Aorta (tissue), 5 donors: ENCODE data around the gene SYNPO. TPM values are rescaled to one million over a fixed set of nuclear protein-coding genes. Genes with fewer than 3 reads are reported as not detected.

Experiments used
- ATAC-seq: fragments of 200-7000 bp; cut with Tn5 transposase; one replicate; pipeline ENCODE4 v1.9.1; 2022; ENCODE audit warnings: moderate library complexity; ENCODE audit not compliant: low FRiP score
- DNase-seq, 2 donors: peaks; one replicate each; pipeline ENCODE4 v3.0.0-alpha.2; 2020
- H3K27ac ChIP-seq, 2 donors: one replicate each; pipeline ENCODE4 v1.5.1; 2013; ENCODE audit warnings: low read length in 2 of 2, mild to moderate bottlenecking in 2 of 2, moderate library complexity in 2 of 2, control low read depth in 1 of 2, inconsistent platforms in 1 of 2, low read depth in 1 of 2
- H3K27me3 ChIP-seq, 2 donors: one replicate each; pipeline ENCODE4 v1.6.1; 2013; ENCODE audit warnings: control low read depth in 1 of 2, low read length in 1 of 2, mild to moderate bottlenecking in 1 of 2, moderate library complexity in 1 of 2; ENCODE audit not compliant: insufficient read depth in 2 of 2, control insufficient read depth in 1 of 2
- H3K36me3 ChIP-seq, 2 donors: one replicate each; pipeline ENCODE4 v1.6.1; 2013; ENCODE audit warnings: control low read depth in 1 of 2, low read length in 1 of 2, mild to moderate bottlenecking in 1 of 2; ENCODE audit not compliant: insufficient read depth in 2 of 2, control insufficient read depth in 1 of 2
- H3K4me1 ChIP-seq, 2 donors: one replicate each; pipeline ENCODE4 v1.6.1; 2013; ENCODE audit warnings: low read length in 2 of 2, control low read depth in 1 of 2, mild to moderate bottlenecking in 1 of 2, moderate library complexity in 1 of 2; ENCODE audit not compliant: insufficient read depth in 2 of 2, control insufficient read depth in 1 of 2
- H3K4me3 ChIP-seq, 2 donors: one replicate each; pipeline ENCODE4 v1.5.1; 2013; ENCODE audit warnings: low read length in 2 of 2, control low read depth in 1 of 2, mild to moderate bottlenecking in 1 of 2
- H3K9me3 ChIP-seq: one replicate; pipeline ENCODE4 v1.6.1; 2013; ENCODE audit warnings: mild to moderate bottlenecking, low read length; ENCODE audit not compliant: control insufficient read depth
- WGBS, 2 donors: extraction: QIAGEN DNeasy Blood & Tissue Kit; methylation state at CpG; one replicate each; pipeline ENCODE4 v1.1.7; 2013; 5-methylcytosine and 5-hydroxymethylcytosine counted together
- intact Hi-C, 2 donors: fragments of 100-400 bp; cut with DNase I; formaldehyde crosslinking; loops; one replicate each; pipeline versions ENCODE4 v1.14.2 to v1.15.0; 2022
- polyA plus RNA-seq, 2 donors: library from polyadenylated mRNA; stranded (reverse); fragments of 200-250 nt; gene quantifications; one replicate each; pipeline ENCODE4 v1.2.3, GENCODE V29; 2013
- total RNA-seq, 2 donors: library from RNA; stranded (reverse); fragmentation: NEBNext Ultra II Directional; extraction: Animal tissue kit (Norgen Biotek cat#: 25700); gene quantifications; one replicate each; pipeline ENCODE4 v1.2.1, GENCODE V29; 2021
- donor health status: healthy with polysubstance abuse.
- donor health status: Bipolar disorder and iron deficiency.
- donor health status: DM: no; HTN: no; CAD: no.
- donor health status: DM: no; HTN: no; CAD: no.
- donor health status: DM: yes; HTN: yes; CAD: no.

Gene SYNPO
- total and polyA plus RNA-seq, 4 donors: 228 to 486 (median 403) TPM

DNA sequence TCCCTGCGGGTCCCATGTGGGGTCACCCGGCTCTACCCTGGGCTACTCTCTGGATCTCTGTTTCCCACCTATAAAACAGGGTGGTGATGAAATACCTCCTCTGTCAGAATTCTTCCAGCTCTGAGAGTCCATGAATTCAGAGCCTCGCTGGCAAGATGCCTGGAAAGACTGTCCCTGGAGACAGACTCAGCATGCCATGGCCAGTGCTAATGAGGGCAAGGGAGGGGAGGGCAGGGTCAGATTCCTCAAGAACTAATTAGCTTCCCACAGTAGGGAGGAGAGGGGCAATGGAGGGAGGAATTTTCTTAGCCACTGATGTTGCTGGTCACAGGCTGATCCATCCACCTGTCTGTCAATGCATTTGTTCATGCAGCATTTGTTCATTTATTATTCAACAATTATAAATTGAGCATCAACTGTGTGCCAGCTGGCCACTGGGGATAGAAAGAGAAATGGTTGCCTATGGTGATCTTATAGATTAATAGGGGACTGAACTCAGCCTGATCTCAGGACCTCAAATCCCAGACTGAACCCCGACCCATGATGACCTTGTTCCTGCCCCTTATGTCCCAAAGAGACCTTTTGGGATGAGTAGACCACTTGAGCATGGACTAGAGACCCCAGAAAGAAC is 4.7 kb downstream of the SYNPO start:
- peaks cover 4 to 6% of the 10 kb centered on the region in 2 donors for H3K4me1 ChIP-seq
- 27 to 28% methylated on average over 4 of the region's 4 CpGs for WGBS, 2 donors
- H3K36me3 ChIP-seq: peaks cover 0 to 7% of the 10 kb centered on the region in 2 donors
- H3K9me3 ChIP-seq: no peaks in the 10 kb centered on the region
- ATAC-seq: no peak
- DNase-seq: peak; percentile 84 to 95
- peak overlapping the region in 1 of 2 donors; percentile 70 for H3K27ac ChIP-seq
- H3K4me3 ChIP-seq: no peak overlapping the region
- intact Hi-C loops: no loop called here
- H3K27me3 ChIP-seq: no peaks in the 10 kb centered on the region

DNA sequence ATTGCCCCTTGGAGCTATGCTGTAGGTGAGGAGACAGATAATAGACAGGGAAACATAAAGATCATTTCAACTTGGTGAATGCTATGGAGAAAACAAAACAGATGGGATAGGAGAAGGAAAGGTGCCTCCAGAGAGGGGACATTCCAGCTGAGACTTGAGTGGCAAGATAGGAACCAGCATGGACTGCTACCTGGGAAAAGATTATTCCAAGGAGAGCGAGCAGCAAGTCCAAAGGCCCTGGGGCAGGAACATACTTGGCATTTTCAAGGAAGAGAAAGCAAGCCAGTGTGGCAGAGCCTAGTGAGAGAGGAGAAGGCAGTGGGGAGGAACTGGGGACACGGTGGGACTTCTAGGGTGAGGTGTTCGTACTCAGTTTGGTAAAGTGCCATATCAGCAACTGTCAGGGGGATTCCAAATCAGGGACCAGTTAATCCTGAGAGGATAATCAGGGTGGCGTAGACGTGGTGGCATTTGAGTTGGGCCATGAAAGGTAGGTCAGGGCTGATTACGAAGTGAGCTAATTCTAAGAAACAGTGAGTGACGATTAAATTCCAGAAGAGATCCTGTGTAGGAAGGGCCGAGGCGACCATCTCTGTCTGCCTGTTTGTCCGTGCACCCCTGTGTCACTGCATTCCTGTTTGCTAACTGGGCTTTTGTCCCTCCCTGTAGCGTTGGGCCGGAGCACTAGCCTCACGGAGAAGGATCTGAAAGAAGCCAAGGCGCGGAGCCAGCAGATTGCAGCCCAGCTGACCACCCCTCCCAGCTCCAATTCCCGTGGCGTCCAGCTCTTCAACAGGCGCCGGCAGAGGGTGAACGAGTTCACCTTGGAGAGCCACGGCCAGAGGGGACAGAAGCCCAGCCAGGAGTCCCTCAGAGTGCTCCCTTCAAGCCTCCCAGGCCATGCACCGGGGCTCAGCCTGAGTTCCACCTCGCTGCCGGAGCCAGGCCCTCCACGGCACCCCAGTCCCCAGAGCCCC is 7.1 kb downstream of the SYNPO start:
- Histone ChIP-seq H3K4me1 (peaks cover 0 to 4% of the 10 kb centered on the region in 2 donors), H3K27ac (peak overlapping the region in 1 of 2 donors; percentile 93), H3K9me3 (no peaks in the 10 kb centered on the region), H3K36me3 (peaks cover 0 to 7% of the 10 kb centered on the region in 2 donors), H3K27me3 (no peaks in the 10 kb centered on the region), H3K4me3 (no peak overlapping the region)
- intact Hi-C loops: no loop called here
- ATAC-seq: peak; percentile 55
- peak; percentile 85 to 92 for DNase-seq
- 11% methylated on average over 25 of the region's 25 CpGs for WGBS, 2 donors

DNA sequence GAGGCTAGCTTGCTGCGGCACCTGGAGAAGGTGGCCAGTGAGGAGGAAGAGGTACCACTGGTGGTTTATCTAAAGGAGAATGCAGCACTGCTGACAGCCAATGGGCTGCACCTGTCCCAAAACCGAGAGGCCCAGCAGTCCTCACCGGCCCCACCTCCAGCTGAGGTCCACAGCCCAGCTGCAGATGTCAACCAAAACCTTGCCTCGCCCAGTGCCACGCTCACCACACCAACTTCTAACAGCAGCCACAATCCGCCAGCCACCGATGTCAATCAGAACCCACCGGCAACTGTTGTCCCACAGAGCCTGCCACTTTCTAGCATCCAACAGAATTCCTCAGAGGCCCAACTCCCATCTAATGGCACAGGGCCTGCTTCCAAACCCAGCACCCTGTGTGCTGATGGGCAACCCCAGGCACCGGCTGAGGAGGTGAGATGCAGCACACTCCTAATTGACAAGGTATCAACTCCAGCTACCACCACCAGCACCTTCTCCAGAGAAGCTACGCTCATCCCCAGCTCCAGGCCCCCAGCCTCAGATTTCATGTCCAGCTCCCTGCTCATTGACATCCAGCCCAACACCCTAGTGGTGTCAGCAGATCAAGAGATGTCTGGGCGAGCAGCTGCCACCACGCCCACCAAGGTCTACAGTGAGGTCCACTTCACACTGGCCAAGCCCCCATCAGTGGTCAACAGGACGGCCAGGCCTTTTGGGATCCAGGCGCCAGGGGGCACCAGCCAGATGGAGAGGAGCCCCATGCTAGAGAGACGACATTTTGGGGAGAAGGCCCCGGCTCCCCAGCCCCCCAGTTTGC is 8.0 kb downstream of the SYNPO start:
- DNase-seq (peak in 1 of 2 donors; percentile 49), ATAC-seq (no peak)
- Histone ChIP-seq H3K27me3 (no peaks in the 10 kb centered on the region), H3K9me3 (no peaks in the 10 kb centered on the region), H3K4me3 (no peak overlapping the region), H3K36me3 (peaks cover 0 to 7% of the 10 kb centered on the region in 2 donors), H3K27ac (peak overlapping the region; percentile 38 to 93), H3K4me1 (peaks cover 0 to 4% of the 10 kb centered on the region in 2 donors)
- intact Hi-C loops: no loop called here
- WGBS, 2 donors: 51 to 53% methylated on average over 14 to 16 of the region's 16 CpGs

DNA sequence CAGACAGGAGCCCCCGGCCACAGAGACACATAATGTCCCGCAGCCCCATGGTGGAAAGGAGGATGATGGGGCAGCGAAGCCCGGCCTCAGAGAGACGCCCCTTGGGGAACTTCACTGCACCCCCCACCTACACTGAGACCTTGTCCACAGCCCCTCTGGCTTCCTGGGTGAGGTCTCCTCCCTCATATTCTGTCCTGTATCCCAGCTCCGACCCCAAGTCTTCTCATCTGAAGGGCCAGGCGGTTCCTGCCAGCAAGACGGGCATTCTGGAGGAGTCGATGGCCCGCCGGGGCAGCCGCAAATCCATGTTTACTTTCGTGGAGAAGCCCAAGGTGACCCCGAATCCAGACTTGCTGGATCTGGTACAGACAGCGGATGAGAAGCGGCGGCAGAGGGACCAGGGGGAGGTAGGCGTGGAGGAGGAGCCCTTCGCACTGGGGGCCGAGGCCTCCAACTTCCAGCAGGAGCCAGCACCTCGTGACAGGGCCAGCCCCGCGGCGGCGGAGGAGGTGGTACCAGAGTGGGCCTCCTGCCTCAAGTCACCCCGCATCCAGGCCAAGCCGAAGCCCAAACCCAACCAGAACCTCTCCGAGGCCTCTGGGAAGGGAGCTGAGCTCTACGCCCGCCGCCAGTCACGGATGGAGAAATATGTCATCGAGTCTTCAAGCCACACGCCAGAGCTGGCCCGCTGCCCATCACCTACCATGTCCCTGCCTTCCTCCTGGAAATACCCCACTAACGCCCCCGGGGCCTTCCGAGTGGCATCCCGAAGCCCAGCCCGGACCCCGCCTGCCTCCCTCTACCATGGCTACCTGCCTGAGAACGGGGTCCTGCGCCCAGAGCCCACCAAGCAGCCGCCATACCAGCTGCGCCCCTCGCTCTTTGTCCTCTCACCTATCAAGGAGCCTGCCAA is 8.9 kb downstream of the SYNPO start:
- DNase-seq: peak; percentile 77 to 90

DNA sequence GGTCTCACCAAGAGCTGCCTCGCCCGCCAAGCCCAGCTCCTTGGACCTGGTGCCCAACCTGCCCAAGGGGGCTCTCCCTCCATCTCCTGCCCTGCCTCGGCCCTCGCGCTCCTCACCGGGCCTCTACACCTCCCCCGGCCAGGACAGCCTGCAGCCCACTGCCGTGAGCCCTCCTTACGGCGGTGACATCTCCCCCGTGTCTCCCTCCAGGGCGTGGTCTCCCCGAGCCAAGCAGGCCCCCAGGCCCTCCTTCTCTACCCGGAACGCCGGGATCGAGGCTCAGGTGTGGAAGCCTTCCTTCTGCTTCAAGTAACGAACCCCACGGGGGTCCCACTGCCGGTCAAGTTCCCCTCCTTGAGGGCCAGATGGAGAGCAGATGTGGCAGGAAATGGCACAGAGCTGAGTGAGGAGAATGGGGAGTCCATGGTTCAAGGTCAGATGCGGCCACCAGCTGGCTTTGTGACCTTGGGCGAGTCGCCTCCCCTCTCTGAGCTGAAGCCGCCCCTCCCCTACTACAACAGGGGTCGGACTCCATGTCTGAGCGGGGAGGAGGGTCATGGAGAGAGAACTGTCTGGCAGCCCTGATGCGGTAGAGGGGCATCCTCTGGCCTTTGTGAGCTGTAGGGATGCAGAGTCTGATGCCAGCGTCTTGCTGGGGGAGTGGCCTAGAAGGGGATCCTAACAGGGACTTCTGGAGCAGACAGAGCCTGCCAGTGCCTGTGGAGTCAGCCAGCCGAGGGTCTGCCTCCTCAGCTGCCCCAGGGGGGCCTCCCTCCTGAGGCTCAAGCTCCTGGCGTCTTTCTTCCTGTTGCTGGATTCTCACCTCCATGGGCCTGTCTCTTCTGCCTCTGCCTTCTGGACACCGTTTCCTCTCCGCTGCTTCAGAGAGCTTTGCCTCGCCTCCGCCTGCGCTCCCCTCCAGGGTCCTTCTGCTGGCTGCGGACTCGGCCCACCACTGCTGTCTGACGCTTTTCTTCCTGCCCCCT is 9.9 kb downstream of the SYNPO start:
- H3K36me3 ChIP-seq: peaks cover 0 to 7% of the 10 kb centered on the region in 2 donors
- H3K4me1 ChIP-seq: peaks cover 0 to 4% of the 10 kb centered on the region in 2 donors
- no peak overlapping the region for H3K4me3 ChIP-seq
- no peaks in the 10 kb centered on the region for H3K9me3 ChIP-seq
- peak overlapping the region in 1 of 2 donors; percentile 60 for H3K27ac ChIP-seq
- 64 to 68% methylated on average over 38 of the region's 38 CpGs for WGBS, 2 donors
- DNase-seq: peak in 1 of 2 donors; percentile 49
- no peaks in the 10 kb centered on the region for H3K27me3 ChIP-seq
- intact Hi-C loops: loop anchor here in 1 of 2 donors (10.0 kb wide), 1 partner anchor 186 kb away; no protein-coding TSS in a partner anchor
- ATAC-seq: no peak

More for the DNA sequence above, 8.9 kb downstream of the SYNPO start:
- no peaks in the 10 kb centered on the region for H3K9me3 ChIP-seq
- H3K27ac ChIP-seq: peak overlapping the region; percentile 38 to 93
- peak; percentile 1 for ATAC-seq
- H3K4me1 ChIP-seq: peaks cover 0 to 4% of the 10 kb centered on the region in 2 donors
- H3K27me3 ChIP-seq: no peaks in the 10 kb centered on the region
- 29 to 36% methylated on average over 46 of the region's 46 CpGs for WGBS, 2 donors
- peaks cover 0 to 7% of the 10 kb centered on the region in 2 donors for H3K36me3 ChIP-seq
- intact Hi-C loops: loop anchor here in 1 of 2 donors (10.0 kb wide), 1 partner anchor 185 kb away; no protein-coding TSS in a partner anchor
- H3K4me3 ChIP-seq: no peak overlapping the region

DNA sequence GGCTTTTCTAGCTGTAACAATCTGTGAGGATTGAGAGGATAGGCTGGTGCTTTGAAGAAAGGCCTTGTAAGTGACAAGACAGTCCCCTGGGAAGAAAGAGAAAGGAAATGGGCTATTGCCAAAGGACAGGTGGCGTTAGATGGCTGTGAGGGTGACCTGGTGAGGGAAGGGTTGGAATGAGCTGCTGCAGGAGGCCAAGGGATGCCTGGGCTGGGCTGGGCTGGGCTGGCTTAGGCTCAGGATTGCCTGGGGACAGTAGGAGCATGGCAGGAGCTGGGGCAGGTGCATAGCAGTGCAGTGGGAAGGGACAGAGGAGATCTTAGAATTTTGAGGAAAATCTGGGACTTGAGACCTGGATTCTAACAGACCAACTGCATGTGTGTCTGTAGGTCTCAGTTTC is 10.9 kb downstream of the SYNPO start:
- intact Hi-C loops: loop anchor here in 1 of 2 donors (10.0 kb wide), 1 partner anchor 187 kb away; no protein-coding TSS in a partner anchor
- ATAC-seq (no peak), DNase-seq (peak in 1 of 2 donors; percentile 13)
- Histone ChIP-seq H3K36me3 (peaks cover 0 to 7% of the 10 kb centered on the region in 2 donors), H3K9me3 (no peaks in the 10 kb centered on the region), H3K27me3 (no peaks in the 10 kb centered on the region), H3K4me1 (peaks cover 0 to 4% of the 10 kb centered on the region in 2 donors), H3K27ac (peak overlapping the region in 1 of 2 donors; percentile 60), H3K4me3 (no peak overlapping the region)
- WGBS, 2 donors: 13 to 15% methylated on average over 1 of the region's 1 CpG
